GM10847 (cell line): Measurements from ENCODE around the gene KRT27.

Source experiments
- POLR2A ChIP-seq: IDR thresholded peaks from 2 replicates; pipeline ENCODE4 v1.6.1; 2011; ENCODE audit not compliant: insufficient read length; ENCODE audit errors: extremely low read depth

Gene KRT27

DNA sequence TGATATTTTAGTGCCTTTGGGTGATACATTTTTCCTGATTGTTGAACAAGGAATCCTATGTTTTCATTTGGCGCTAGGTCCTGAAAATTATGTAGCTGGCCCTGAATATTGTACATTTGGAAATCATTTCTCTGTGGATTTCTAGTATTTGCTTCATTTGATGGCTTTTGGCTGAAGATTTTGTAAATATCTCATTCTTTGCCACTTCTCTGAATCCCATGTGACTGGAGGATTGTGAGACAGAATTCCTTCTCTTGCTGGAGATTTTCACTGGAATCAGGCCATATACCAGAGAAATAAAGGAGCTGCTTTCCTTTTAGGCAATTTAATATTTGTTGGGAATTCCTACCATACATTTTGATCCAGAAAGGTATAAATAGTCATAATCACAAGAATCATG, 8.8 kb upstream of the KRT27 start:
- TF ChIP-seq POLR2A: no peak

DNA sequence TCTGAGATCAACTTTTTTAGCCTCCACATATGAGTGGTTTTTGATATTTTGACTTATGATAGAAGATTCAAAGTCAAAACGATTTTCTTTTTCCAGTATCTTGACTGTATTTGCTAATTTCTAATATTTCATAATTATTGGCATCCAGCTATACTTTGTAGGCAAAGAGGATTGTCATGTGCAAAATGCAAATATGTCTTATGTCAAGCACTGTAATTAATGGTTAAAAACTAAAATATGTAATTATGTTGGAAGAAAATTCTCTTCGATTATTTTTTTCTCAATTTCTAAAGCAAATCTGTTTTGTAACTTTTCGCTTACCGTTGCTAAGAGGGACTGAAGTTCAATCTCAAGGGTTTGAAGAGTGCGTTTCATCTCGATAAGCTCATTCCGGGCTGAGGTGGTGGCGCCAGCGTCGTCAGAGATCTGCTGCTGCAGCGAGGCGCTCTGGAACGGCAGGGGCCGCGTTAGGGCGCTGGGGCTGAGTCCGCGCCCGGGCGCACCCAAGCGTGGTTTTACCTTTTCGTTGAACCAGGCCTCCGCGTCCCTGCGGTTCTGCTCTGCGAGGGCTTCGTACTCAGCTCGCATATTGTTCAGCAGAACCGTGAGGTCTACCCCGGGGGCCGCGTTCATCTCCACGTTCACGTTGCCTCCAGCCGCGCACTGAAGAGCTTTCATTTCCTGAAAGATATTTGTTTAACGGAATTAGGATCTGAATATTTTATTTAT, 3.0 kb downstream of the KRT27 start:
- TF ChIP-seq POLR2A: no peak

DNA sequence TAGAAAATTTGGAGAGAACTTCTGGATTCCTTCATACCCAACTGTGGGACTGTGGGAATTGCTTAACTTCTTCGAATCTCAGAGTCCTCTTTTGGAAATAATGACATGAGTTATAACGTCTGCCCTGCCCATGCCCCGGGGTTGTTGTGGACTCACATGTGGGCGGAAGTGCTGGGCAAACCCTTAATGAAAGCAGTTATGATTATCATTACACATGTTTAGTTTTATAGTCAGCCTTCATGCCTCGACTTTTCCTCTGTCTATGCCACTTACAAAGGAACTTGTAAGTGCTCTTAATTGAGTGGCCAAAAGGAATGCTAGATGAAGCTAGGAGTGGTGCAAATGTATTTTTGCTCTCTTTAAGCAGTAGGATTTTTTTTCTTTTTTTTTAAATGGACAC, 3.9 kb downstream of the KRT27 start:
- no peak for TF ChIP-seq POLR2A

DNA sequence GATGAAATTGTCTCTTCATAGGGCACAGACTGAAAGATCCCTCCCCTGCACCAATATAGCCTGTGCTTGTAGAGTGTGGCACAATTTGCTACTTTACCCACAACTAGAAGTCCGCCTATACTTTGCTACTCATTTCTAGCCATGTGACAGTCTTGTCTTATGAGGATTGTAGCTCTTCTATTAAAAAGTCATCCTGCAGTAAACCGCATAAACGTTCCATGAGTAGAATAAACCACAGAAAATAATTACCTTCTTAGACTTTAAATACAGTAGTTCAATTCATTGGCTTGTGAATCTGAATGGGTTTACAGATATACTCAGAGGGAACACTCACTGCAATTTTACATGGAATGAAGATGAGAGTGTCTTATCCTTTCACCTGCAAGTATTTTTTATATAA, 4.4 kb downstream of the KRT27 start:
- no peak for TF ChIP-seq POLR2A

DNA sequence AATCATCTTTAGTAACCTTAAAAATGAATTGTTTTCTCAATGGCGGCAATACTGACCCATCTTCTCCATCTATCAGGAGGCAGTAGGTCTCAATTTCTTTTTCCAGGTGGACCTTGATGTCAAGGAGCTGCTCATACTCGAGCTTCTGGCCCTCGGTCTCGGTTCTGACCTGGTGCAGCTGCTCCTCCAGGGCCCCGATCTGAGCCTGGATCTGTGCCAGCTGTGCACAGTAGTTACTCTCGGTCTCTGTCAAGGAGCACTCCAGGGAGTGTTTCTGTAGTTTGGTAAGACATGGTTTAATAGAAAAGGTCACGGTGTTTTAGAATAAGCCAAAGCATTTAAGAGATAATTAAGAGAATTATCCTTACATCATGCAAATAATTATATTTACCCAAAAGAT, 4.9 kb downstream of the KRT27 start:
- TF ChIP-seq POLR2A: no peak

DNA sequence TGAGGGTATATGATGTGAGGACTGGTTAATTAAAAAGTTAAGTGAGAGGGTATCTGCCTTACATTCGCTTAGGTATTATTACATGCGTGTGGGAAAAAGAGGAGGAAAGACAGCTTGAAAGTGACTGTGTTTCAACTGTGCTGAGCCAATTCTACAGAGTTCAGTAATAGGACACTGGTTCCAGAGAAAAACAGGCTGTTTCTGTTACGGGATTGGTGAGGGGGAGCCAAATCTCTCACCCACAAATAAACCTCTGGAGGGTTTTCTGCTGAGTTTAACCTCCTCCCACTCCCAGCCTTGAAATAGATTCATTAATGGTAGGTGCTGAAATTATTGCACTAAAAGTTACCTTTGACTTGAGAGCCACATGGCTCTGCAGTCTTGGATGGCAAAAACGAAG, 6.4 kb downstream of the KRT27 start:
- no peak for TF ChIP-seq POLR2A

DNA sequence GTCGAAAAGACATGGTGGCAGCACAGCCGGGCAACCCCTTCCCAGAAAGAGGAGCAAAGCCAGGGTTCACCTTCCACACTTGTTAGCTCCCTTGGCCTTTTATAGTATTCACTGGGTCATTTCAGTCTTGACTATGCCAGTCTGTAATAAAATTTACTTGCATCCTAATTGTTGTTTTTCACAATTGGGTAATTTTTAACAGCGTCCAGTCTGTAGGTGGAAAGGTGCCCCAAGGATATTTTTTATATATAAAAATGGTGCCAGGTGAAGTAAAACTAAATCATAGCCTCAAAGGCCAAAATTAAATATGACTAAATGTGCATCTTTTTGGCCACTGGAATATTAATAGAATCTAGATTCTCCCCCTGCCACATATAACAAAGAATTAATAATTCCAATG, 10.2 kb downstream of the KRT27 start, which contains the start of gene KRT26:
TSS of gene KRT26 (minus strand) at position 101 of the 400 bp plus-strand sequence. CDS start at position 13, 88 bp downstream.
- no peak for TF ChIP-seq POLR2A

DNA sequence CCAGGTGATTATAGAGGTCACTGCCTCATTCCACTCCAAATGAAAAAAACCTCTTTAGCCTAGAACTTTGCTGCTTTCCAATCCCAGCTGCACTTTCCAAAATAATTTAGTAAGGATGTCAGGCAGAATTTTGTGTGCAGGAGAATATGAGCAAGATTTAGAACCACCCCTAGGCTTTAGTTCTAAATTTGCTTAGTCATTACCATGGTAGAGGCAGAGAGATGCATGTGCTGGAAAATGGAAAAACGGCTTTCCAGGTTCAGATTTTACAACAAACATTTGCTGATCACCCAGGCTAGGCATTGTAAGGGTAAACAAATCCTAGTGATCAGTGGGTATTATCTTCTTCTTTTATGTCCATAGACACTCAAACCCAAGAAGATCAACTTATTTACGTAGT, 16.7 kb downstream of the KRT27 start:
- no peak for TF ChIP-seq POLR2A

DNA sequence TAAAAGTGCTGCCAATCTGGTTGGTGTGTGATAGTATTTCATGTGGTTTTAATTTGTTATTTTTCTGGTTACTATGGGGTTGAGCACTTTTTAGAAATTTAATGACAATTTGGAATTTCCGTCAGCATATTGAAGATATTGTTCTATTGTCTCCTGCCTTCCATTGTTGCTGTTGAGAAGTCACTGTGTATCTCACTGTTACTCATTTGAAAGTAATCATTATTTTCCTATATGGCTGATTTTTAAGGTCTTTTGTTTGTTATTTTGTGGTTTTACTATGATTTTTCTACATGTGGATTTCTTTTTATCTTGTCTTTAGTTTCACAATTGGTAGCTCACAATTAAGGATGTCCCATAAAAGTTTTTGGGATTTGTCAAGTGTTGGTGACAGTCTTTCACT, 18.6 kb downstream of the KRT27 start:
- no peak for TF ChIP-seq POLR2A

DNA sequence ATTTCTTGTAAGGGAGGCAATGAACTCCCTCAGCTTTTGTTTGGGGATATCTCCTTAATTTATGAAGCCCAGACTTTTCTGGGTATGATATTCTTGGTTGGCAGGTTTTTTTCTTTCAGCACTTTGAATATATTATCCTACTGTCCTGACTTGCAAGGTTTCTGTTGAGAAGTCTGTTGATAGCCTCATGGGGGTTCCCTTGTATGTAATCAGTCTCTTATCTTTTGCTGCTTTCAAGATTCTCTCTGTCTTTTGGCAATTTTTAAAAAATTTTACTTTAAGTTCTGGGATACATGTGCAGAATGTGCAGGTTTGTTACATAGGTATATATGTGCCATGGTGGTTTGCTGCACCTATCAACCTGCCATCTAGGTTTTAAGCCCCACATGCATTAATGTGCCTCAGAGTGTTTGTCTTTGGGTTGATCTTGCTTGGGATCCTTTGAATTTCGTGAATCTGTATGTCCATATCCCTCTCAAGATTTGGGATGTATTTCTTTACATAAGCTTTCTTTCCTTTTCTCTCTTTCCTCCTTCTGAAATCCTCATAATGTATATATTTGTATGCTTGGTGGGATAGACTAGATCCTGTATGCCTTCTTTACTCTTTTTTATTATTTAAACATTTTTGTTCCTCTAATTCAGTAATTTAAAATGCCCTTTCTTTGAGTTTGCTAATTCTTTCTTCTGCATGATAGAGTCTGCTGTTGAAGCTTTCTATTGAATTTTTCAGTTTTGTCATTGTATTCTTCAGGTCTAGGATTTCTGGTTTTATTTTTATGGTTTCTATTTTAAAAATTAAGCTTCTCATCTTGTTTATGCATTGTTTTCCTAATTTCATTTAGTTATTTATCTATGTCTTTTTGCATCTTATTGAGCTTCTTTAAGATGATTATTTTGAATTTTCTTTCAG, 22.0 kb downstream of the KRT27 start:
- TF ChIP-seq POLR2A: no peak

DNA sequence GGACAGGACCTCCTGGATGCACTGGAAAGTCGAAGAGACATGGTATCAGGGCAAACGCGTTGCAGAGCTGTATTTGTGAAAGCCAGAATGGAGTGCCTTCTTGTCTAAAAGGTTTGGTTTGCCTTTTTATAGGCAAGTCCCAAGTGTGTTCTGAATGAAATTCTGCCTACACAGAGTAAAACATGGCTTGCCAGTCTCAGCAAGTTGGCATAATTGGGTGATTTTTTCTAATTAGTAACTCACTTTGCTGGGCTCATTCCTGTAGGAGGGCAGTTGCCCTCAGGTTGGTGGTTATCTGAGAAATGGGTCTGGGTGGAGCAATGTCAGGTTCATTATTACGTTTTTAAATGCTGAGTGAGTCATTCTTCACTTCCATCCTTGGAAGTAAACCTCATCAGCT, 27.1 kb downstream of the KRT27 start, which contains the start of gene KRT25:
TSS of gene KRT25 (minus strand) at position 101 of the 400 bp plus-strand sequence. CDS start at position 41, 60 bp downstream.
- no peak for TF ChIP-seq POLR2A

DNA sequence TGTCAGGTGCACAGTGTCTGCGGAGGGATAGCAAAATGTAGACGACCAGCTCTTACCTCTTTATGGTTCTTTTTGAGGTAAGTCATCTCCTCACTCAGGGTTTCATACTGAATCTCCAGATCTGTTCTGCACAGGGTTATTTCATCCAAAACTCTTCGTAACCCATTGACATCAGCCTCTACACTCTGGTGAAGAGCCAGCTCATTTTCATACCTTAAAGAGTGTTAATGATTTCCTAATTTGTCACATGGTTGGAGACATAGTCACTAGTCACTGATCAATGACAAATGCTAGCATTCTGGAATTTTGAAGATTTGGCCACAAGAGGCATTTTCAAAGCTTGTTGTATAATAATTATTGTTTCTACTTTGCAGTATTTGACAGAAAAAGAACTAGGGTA, 28.5 kb downstream of the KRT27 start:
- TF ChIP-seq POLR2A: no peak

DNA sequence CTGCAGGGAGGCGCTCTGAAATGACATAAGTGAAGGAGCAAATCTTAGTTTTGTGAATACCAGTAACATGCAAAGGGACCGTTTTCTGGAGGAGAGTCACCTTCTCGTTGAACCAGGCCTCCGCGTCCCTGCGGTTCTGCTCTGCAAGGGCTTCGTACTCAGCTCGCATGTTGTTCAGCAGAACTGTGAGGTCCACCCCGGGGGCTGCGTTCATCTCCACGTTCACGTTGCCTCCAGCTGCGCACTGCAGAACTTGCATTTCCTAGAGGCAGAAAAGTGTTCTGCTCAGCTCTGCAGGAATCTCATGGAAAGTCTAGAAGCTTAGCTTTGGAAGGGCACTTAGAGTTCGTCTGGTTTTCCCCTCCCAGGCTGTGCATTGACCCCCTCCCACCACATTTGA, 31.3 kb downstream of the KRT27 start:
- no peak for TF ChIP-seq POLR2A

DNA sequence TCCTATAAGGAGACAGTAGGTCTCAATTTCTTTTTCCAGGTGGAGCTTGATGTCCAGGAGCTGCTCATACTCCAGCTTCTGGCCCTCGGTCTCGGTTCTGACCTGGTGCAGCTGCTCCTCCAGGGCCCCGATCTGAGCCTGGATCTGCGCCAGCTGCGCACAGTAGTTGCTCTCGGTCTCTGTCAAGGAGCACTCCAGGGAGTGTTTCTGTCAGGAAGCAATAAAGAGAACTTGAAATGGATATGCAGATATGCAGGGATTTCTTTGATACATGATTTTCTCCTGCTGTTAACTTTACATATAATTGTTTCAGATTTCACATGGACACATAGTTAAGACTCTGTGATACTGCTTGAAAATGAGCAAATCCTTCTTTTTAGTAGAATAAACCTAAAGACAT, 32.0 kb downstream of the KRT27 start:
- TF ChIP-seq POLR2A: no peak

DNA sequence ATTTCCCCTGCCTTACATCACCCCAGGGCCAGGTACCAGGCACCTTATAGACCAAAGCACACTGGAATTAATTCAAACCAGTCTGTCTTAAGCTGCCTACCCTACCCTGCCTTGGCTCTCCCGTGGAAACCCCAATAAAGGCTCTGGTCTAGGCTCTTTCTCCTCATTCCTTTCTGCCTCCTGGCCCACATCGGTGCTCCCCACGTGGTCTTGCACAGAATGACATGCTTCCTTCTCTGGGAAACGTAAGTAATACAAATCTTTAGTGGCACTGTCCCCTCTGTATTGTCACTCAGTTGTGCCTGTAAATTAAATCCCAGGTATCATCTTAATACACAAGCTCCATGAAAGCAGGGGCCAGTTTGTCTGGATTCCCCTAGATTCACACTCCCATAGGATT, 43.8 kb downstream of the KRT27 start:
- TF ChIP-seq POLR2A: no peak

DNA sequence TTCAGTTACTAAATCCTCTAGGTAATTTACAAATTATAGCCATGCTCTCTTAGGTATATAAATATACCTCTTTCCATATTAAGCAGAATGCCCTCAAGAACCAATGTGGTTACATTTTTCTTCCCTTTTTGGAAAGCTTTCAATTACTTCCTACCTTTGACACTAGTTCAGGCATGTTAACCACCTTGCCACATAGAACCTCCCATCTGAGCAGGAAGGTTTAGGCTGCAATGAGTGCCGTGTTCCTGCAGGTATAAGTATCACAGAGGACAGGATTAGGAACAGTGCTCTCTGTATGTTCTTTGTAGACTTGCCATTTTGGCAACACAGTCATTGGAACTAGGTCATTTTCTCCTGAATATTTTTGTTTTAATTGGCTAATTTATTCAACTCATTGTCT, 47.3 kb downstream of the KRT27 start:
- no peak for TF ChIP-seq POLR2A

DNA sequence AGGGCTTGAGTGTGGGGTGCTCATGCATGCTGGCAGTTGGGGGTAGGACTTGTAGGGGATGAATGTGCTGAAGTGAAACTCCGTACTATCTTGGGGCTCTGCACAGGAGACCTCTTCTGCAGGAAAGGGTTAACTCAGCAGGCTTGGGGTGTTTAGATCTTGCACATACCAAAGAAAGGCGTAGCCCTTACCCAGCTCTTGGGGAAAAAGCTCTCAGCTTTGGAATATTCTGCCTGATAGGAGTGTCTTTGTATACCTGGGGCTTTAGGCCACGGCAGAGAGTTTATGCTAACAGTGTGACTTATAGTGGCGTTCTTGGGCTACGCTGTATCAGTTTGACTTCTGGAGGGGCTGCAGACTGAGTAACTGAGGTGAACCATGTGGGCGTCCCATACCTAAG, 48.3 kb downstream of the KRT27 start:
- TF ChIP-seq POLR2A: no peak

DNA sequence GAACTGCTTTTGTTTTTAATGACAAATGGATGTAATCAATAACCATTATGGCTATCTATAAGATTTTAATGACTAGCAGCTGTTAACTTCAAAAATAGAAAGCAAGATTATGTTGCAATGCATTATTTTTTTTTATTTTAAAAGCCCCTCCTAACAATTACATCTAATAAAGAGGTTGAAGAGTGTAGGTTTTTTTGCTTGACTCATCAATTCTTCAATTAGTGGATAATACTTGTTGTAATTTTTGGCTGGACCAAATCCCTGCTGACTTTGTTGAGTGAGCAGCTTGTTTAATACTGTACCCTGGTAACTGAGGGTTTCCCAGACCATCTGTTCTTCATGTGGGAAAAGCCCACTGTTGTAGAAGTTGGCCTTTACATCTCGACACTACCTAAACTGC, 51.4 kb downstream of the KRT27 start:
- no peak for TF ChIP-seq POLR2A
